ENCODE measurements around the gene SCYGR5.

SCYGR5 gene

GRCh38 chr2:227674485-227674884 lies 7.9 kb downstream of the SCYGR5 start:
- no peak for DNase-seq

GRCh38 chr2:227677928-227678327 lies 11.3 kb downstream of the SCYGR5 start:
- no peak for DNase-seq

DNA sequence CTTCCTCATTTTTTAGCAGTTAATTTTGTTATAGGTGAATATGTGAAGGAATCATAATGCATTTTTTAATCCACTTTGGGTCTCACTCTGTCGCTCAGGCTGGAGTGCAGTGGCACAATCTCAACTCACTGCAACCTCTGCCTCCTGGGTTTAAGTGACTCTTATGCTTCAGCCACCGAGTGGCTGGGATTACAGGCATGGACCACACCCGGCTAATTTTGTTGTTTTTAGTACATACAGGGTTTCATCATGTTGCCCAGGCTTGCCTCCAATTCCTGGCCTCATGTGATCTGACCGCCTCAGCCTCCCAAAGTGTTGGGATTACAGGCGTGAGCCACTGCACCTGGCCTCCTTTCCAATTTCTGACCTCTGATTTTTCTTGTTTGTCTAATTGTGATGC lies 17.7 kb downstream of the SCYGR5 start:
- no peak for DNase-seq

- DNase-seq, result no peak
Measured at GRCh38 chr2:227687189-227687588, 20.6 kb downstream of the SCYGR5 start.

DNA sequence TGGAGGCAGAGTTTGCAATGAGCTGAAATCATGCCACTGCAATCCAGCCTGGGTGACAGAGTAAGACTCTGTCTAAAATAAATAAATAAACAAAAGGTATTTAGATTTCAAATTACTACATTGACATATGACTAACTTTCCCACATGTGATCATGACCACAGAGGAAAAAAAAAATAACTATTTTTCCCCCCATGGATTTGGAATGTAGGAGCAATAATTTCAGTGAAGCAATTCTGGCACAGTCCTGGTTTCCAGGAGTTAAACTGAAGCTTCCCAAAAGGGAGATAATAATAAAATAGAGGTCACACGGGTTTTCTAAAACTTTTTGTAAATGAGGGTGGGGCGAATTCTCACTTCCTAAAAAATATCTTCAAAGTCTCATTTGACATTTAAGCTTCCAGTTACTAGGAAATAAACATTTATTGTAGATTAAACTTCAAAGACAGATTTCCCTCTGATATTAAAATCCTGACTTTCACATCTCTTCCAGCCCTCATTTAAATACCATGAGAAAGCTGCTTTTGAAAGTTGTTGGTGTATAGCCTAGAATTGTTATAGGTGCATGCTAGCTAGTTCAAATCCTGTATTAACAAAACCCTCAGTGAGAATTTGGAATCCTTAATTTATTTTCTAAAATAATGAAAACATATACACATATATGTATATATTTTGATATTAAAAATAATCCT lies 30.5 kb downstream of the SCYGR5 start:
- DNase-seq, result no peak

GRCh38 chr2:227701556-227701955 lies 35.0 kb downstream of the SCYGR5 start:
- no peak for DNase-seq

DNA sequence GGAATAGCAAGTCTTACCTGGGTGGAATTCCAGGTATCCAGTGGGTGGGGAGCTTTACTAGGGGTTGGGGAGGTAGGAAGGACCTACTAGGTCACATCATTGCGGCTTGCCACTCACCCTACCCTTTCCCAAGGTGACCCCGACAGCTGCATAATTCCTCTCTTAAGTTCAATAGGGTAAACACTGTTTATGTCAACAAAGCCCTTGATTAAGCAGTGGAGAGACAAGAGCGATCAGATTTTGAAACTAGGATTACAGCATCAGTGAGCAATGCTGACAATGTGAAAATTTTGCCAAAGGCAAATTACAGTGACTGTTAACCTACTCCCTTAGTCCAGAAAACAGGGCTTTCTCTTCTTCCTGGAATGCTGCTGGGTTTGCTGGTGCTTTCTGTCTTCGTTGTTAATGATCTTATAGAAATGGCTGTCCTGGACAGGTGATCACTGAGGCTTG lies 36.7 kb downstream of the SCYGR5 start:
- no peak for DNase-seq

DNA sequence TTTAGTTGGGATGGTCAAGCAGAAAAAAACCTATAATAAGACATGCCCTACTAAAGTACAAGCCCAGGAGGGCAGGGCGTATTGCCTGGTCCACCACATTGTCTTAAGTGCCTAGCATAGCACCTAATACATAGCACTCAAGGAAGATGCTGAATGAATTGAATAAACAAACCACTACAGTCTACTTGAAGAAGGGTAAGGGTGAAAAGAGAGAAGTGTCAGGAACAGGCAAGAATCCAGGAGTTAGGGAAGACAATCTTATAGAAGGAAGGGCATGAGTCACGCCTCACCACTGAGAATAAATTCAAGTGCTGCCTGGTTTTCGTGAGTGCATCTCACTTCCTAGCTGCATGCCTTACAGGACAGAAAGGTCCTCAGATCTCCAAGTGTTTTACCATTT lies 37.4 kb downstream of the SCYGR5 start:
- DNase-seq, result no peak

DNA sequence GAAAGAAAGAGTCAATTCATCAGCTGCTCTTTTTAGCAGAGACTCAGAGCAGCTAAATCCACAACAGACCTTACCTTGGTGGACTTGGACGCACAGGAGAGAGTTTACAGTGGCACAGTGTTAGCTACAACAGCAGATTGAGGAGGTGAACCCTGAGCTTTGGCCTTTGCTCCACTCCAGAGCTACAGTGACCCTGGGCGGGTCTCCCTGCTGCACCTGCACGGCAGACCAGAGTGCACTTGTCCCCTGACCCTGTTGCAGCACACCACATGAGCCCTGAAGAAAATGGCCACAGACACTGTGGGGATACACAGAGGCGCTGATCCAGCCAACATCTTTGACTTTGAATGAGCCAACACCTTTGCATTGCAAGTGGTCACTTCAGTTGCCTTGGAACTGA lies 40.3 kb downstream of the SCYGR5 start:
- no peak for DNase-seq

- no peak for DNase-seq
Measured at GRCh38 chr2:227707390-227707789, 40.8 kb downstream of the SCYGR5 start.

- no peak for DNase-seq
Measured at GRCh38 chr2:227710986-227711385, 44.4 kb downstream of the SCYGR5 start.

DNA sequence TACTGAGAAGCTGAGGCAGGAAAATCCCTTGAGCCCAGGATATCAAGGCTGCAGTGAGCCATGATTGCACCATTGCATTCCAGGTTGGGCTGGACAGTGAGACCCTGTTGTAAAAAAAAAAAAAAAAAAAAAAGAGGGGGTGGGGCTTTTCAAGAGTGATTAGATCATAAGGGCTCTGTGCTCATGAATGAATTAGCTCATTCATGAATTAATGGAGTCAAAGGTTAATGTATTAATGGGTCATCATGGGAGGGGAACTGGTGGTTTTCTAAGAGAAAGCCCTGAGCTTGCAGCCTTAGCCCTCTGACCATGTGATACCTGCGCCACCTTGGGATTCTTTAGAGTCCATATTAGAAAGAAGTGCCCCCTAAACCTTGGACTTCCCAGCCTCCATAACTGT lies 46.7 kb downstream of the SCYGR5 start:
- DNase-seq, result no peak

- DNase-seq, result no peak
Measured at GRCh38 chr2:227716501-227716900, 49.9 kb downstream of the SCYGR5 start.
